IMR-90 (cell line): ENCODE data around the gene AMPD2. TPM values are rescaled to one million over a fixed set of nuclear protein-coding genes. Genes with fewer than 3 reads are reported as not detected.

Experiments
- ATAC-seq: fragments of 200-7000 bp; cut with Tn5 transposase; 2 replicates; pipeline ENCODE4 v1.9.1; 2020; ENCODE audit warnings: low read depth, mild to moderate bottlenecking, moderate library complexity
- BruUV-seq: library from RNA; stranded (reverse); fragments of 400-500 nt; replicated peaks from 2 replicates; lab custom pipeline; 2021; lab: Mats Ljungman, UMichigan
- CTCF ChIA-PET: fragments of 300-600 bp; formaldehyde crosslinking; extraction: SDS; loops from one replicate; lab custom pipeline; 2021; ENCODE audit warnings: antibody characterized with exemption; lab: Yijun Ruan, JAX
- POLR2A ChIA-PET: fragments of 300-600 bp; sonication (Branson Sonifier 250); formaldehyde crosslinking; loops from one replicate; lab custom pipeline; 2022; ENCODE audit warnings: antibody characterized with exemption; ENCODE audit not compliant: unreplicated experiment; lab: Charles Lee
- DNase-seq: peaks from one replicate; pipeline ENCODE4 v3.0.0; 2013
- H2AFZ ChIP-seq: replicated peaks from 2 replicates; pipeline ENCODE3; 2013; ENCODE audit warnings: low read length, mild to moderate bottlenecking; ENCODE audit not compliant: poor library complexity
- H2AK5ac ChIP-seq: 2 replicates; pipeline ENCODE4 v1.6.1; 2013; ENCODE audit warnings: low read depth, low read length, inconsistent platforms
- H2AK9ac ChIP-seq: replicated peaks from 2 replicates; pipeline ENCODE3; 2013; ENCODE audit warnings: mild to moderate bottlenecking, low read depth, low read length, moderate library complexity; ENCODE audit not compliant: poor library complexity
- H2BK120ac ChIP-seq: 2 replicates; pipeline ENCODE4 v1.6.1; 2013; ENCODE audit warnings: low read depth, low read length, inconsistent platforms
- H2BK15ac ChIP-seq: 3 replicates; pipeline ENCODE4 v1.6.1; 2013; ENCODE audit warnings: low read depth, low read length, inconsistent platforms
- H2BK20ac ChIP-seq: 2 replicates; pipeline ENCODE4 v1.6.1; 2013; ENCODE audit warnings: low read depth, mild to moderate bottlenecking, inconsistent platforms, low read length, moderate library complexity
- H2BK5ac ChIP-seq: 2 replicates; pipeline ENCODE4 v1.6.1; 2013; ENCODE audit warnings: mild to moderate bottlenecking, low read depth, low read length, inconsistent platforms; ENCODE audit not compliant: poor library complexity, severe bottlenecking
- H3K14ac ChIP-seq: replicated peaks from 2 replicates; pipeline ENCODE4 v1.6.1; 2013; ENCODE audit warnings: low read depth, low read length, inconsistent platforms
- H3K18ac ChIP-seq: 2 replicates; pipeline ENCODE4 v1.6.1; 2013; ENCODE audit warnings: low read depth, low read length, control low read depth
- H3K23ac ChIP-seq: 2 replicates; pipeline ENCODE4 v1.6.1; 2013; ENCODE audit warnings: low read depth, low read length, inconsistent platforms
- H3K27ac ChIP-seq: 2 replicates; pipeline ENCODE4 v1.5.1; 2013; ENCODE audit warnings: mild to moderate bottlenecking, control low read depth, low read length; ENCODE audit not compliant: insufficient read depth
- H3K27me3 ChIP-seq: 2 replicates; pipeline ENCODE4 v1.6.1; 2013; ENCODE audit warnings: low read length; ENCODE audit not compliant: control insufficient read depth, insufficient read depth
- H3K36me3 ChIP-seq: 2 replicates; pipeline ENCODE4 v1.6.1; 2013; ENCODE audit warnings: low read length, mixed read lengths; ENCODE audit not compliant: control insufficient read depth, insufficient read depth
- H3K4ac ChIP-seq: 2 replicates; pipeline ENCODE4 v1.6.1; 2013; ENCODE audit warnings: low read depth, low read length, inconsistent platforms
- H3K4me1 ChIP-seq: 2 replicates; pipeline ENCODE4 v1.6.1; 2013; ENCODE audit warnings: low read length, mixed read lengths; ENCODE audit not compliant: control insufficient read depth, insufficient read depth
- H3K4me2 ChIP-seq: 2 replicates; pipeline ENCODE4 v1.6.1; 2013; ENCODE audit warnings: low read depth, mild to moderate bottlenecking, control low read depth, low read length, moderate library complexity
- H3K4me3 ChIP-seq: 2 replicates; pipeline ENCODE4 v1.5.1; 2013; ENCODE audit warnings: low read depth, mild to moderate bottlenecking, control low read depth, low read length, moderate library complexity; ENCODE audit not compliant: insufficient read depth
- H3K56ac ChIP-seq: 2 replicates; pipeline ENCODE4 v1.6.1; 2013; ENCODE audit warnings: low read length, inconsistent platforms; ENCODE audit not compliant: insufficient read depth; ENCODE audit errors: extremely low read depth
- H3K79me1 ChIP-seq, 2 experiments: 2 replicates each; pipeline ENCODE4 v1.6.1; 2013; ENCODE audit warnings: low read length in 2 of 2, inconsistent platforms in 1 of 2, low read depth in 1 of 2
- H3K9ac ChIP-seq: 2 replicates; pipeline ENCODE4 v1.6.1; 2013; ENCODE audit warnings: low read depth, low read length, control low read depth
- H3K9me1 ChIP-seq: 2 replicates; pipeline ENCODE4 v1.6.1; 2013; ENCODE audit warnings: low read length, inconsistent platforms; ENCODE audit not compliant: insufficient read depth
- H3K9me3 ChIP-seq: 2 replicates; pipeline ENCODE4 v1.6.1; 2013; ENCODE audit warnings: low read length; ENCODE audit not compliant: control insufficient read depth, insufficient read depth
- H4K20me1 ChIP-seq: 2 replicates; pipeline ENCODE4 v1.6.1; 2013; ENCODE audit warnings: low read length, inconsistent platforms; ENCODE audit not compliant: insufficient read depth
- H4K5ac ChIP-seq: 2 replicates; pipeline ENCODE4 v1.6.1; 2013; ENCODE audit warnings: mild to moderate bottlenecking, low read depth, low read length, control low read depth
- H4K8ac ChIP-seq, 2 experiments: 2 replicates each; pipeline ENCODE4 v1.6.1; 2013; ENCODE audit warnings: low read depth in 2 of 2, low read length in 2 of 2, control low read depth in 1 of 2, inconsistent platforms in 1 of 2
- H4K91ac ChIP-seq: 2 replicates; pipeline ENCODE4 v1.6.1; 2013; ENCODE audit warnings: low read depth, low read length, inconsistent platforms; ENCODE audit not compliant: insufficient read depth
- BHLHE40 ChIP-seq: fragments of 150-350 bp; IDR thresholded peaks from 2 replicates; pipeline ENCODE4 v1.6.1; 2016; ENCODE audit warnings: mild to moderate bottlenecking, low read depth, low read length
- CEBPB ChIP-seq: IDR thresholded peaks from 2 replicates; pipeline ENCODE4 v1.6.1; 2012; ENCODE audit warnings: low read depth, low read length, improper control_type of control experiment
- CHD1 ChIP-seq: IDR thresholded peaks from 2 replicates; pipeline ENCODE4 v1.6.1; 2012; ENCODE audit warnings: low read depth, low read length, improper control_type of control experiment
- FOS ChIP-seq: fragments of 150-350 bp; IDR thresholded peaks from 2 replicates; pipeline ENCODE4 v1.6.1; 2016; ENCODE audit warnings: low read depth, low read length
- USF2 ChIP-seq: fragments of 150-350 bp; IDR thresholded peaks from 2 replicates; pipeline ENCODE4 v1.6.1; 2017; ENCODE audit warnings: mild to moderate bottlenecking, antibody characterized with exemption, low read length, low read depth
- WGBS, 2 experiments: methylation state at CpG; one replicate each; pipeline versions ENCODE4 v1.1.5 to v1.1.7; 2013; ENCODE audit warnings: missing lambda C conversion rate in 2 of 2; ENCODE audit not compliant: insufficient read length in 1 of 2; ENCODE audit errors: extremely low coverage in 2 of 2; 5-methylcytosine and 5-hydroxymethylcytosine counted together
- dilution Hi-C: fragments of 300-500 bp; cut with HindIII; formaldehyde crosslinking; loops from one replicate; pipeline ENCODE4 v1.14.3; 2018; ENCODE audit warnings: low sequenced_read_pairs; ENCODE audit not compliant: unreplicated experiment
- in situ Hi-C: fragments of 300-500 bp; cut with MboI; formaldehyde crosslinking; loops from 3 replicates; pipeline ENCODE4 v1.14.3; 2019; ENCODE audit warnings: low sequenced_read_pairs, inconsistent platforms, mixed read lengths
- intact Hi-C: fragments of 100-400 bp; cut with micrococcal nuclease; formaldehyde crosslinking; loops from 2 replicates; pipeline ENCODE4 v1.10.0; 2022
- polyA plus RNA-seq, 3 experiments: library from polyadenylated mRNA; depleted of rRNA; stranded (reverse); fragments of >200 nt; gene quantifications; 2 replicates each; pipeline ENCODE4 v1.2.3, GENCODE V29; 2012; ENCODE audit warnings: low replicate concordance in 1 of 3
- total RNA-seq: library from RNA; depleted of rRNA; stranded (reverse); fragments of >200 nt; gene quantifications from 2 replicates; pipeline ENCODE4 v1.2.3, GENCODE V29; 2012

The AMPD2 gene
- total and polyA plus RNA-seq, 2 of the 4 experiments (the other 2 are of a cell fraction) = 61.5 to 103 TPM

- peak overlapping the region; percentile 16 for H3K4me2 ChIP-seq
- H3K27ac ChIP-seq = peak overlapping the region; percentile 13
- no peak overlapping the region for H3K9ac ChIP-seq
Observed at GRCh38 chr1:109613361-109614147, 6.1 kb upstream of the AMPD2 start.

More at GRCh38 chr1:109613361-109614147, 6.1 kb upstream of the AMPD2 start:
- POLR2A ChIA-PET = interaction anchor here (0.5 kb wide), 1 partner anchor 12 kb away, joined by 4 read pairs; no protein-coding TSS in a partner anchor
- in situ Hi-C loops (no loop called here), dilution Hi-C loops (no loop called here), intact Hi-C loops (no loop called here)
- Histone ChIP-seq H2AFZ (peak overlapping the region; percentile 54), H4K91ac (peak overlapping the region; percentile 33), H2BK20ac (peak overlapping the region; percentile 72), H3K23ac (peak overlapping the region; percentile 70), H3K79me1 (peaks cover 3 to 57% of the 10 kb centered on the region in 2 experiments; a peak in 3 of 4 replicates), H4K5ac (peak overlapping the region; percentile 12; the same call in 1 of the 2 replicates), H2AK9ac (peak overlapping the region; percentile 47), H3K4ac (peak overlapping the region; percentile 71), H3K27me3 (no peaks in the 10 kb centered on the region), H3K4me3 (no peak overlapping the region), H3K9me3 (no peaks in the 10 kb centered on the region), H2BK120ac (peak overlapping the region; percentile 74), H2AK5ac (peak overlapping the region; percentile 16; the same call in 1 of the 2 replicates), H4K8ac (peak overlapping the region; percentile 27 to 33; a peak in 3 of 4 replicates), H3K9me1 (peaks cover 51% of the 10 kb centered on the region), H3K4me1 (peaks cover 25% of the 10 kb centered on the region), H3K56ac (no peak overlapping the region; the same call in 1 of the 2 replicates), H3K14ac (peak overlapping the region; percentile 73), H3K18ac (peak overlapping the region; percentile 44; the same call in 1 of the 2 replicates), H2BK5ac (peak overlapping the region; percentile 44), H3K36me3 (no peaks in the 10 kb centered on the region), H4K20me1 (no peaks in the 10 kb centered on the region), H2BK15ac (peak overlapping the region; percentile 63; the same call in 1 of the 3 replicates)
- no peak for TF ChIP-seq USF2
- TF ChIP-seq FOS = no peak
- TF ChIP-seq BHLHE40 = no peak
- no peak for TF ChIP-seq CEBPB
- TF ChIP-seq CHD1 = no peak
- CTCF ChIA-PET = interaction anchor here (0.8 to 1.9 kb wide), 4 partner anchors 13 to 264 kb away, joined by 3 to 5 read pairs (median 4); no protein-coding TSS in a partner anchor
- DNase-seq = peak; percentile 76
- ATAC-seq = peak; percentile 51
- no TSS peak for BruUV-seq
- 40% methylated on average over 1 of the region's 7 CpGs; no CpG with 5 or more reads in 1 of the 2 experiments for WGBS, 2 experiments
